HG03457 (cell line): ENCODE measurements around the gene F12.
"Not testable (repeated sequence)": the region's sequence is repeated elsewhere in the genome, so short reads cannot be mapped to it uniquely, and the experiment has no call there.

Experiments
- ATAC-seq: cut with Tn5 transposase; IDR thresholded peaks from one replicate; pipeline ENCODE4 v1.9.1; 2021; ENCODE audit warnings: moderate number of reproducible peaks; ENCODE audit not compliant: unreplicated experiment

Gene F12

DNA sequence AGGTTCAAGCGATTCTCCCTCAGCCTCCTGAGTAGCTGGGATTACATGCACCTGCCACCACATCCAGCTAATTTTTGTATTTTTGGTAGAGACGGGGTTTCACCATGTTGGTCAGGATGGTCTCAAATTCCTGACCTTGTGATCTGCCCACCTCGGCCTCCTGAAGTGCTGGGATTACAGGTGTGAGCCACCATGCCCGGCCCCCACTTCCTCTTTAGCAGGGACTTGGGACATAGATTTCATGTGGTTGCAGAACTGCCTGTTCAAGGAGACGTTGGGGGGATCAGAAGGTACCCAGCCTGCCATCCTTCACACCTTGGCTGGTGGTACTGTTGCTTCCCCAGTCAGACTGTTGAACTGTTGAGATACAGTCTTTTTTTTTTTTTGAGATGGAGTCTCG, 7.7 kb upstream of the F12 start:
- not testable (repeated sequence) for ATAC-seq

DNA sequence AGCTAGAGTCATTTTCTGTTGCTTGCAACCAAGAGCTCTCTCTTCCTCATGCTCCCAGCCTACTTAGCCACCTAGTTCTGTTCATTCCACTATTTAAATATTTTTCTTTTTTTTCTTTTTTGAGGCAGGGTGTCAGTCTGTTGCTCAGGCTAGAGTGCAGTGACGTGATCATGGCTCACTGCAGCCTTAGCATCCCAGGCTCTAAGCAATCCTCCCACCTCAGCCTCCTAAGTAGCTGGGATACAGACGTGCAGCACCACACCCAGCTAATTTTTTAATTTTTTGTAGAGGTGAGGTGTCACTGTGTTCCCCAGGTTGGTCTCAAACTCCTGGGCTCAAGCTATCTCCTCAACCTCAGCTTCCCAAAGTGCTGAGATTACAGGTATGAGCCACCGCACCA, 5.1 kb upstream of the F12 start:
- no peak for ATAC-seq

GRCh38 chr5:177412603-177413233, 3.4 kb upstream of the F12 start:
- no peak for ATAC-seq

- no peak for ATAC-seq
Observed at GRCh38 chr5:177410575-177410974, 1.2 kb upstream of the F12 start.

DNA sequence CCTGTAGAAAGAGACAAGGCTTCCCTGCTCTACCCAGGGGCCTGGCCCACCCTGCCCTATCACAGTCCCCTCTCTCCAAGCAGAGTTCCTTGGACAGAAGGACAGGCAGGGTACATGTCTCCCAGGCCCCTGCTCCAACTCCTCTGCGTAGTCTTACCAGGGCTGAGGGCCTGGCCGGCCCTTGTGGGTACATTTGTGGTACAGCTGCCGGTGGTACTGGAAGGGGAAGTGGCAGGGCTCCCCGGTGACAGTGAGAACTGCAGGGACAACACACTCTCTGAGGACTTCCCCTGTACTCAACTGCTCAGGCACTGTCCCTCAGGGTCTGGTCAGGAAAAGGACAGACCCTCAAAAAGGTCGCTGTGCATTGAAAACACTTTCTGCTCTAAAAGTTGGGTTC, 3.6 kb downstream of the F12 start:
- ATAC-seq = no peak

DNA sequence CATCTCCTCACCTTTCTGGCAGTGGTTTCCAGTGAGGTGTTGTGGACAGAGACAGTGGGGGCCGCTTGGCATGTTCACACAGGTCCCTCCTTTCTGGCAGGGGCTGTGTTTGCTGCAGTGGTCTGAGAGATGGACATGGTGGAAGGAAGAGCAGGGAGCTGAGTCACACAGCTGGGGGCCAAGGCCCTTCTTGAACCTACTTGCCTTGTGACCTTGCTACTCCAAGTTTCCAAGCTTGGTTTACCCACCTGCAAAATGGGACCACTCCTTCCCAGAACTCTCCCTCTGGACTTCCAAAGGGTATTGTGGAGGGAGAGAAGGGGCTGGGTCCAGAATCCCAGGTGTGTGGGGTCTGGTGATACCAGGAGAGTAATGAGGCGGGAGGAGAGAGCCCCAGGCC, 4.1 kb downstream of the F12 start:
- ATAC-seq = no peak

GRCh38 chr5:177404641-177405179, 4.7 kb downstream of the F12 start:
- ATAC-seq = no peak

DNA sequence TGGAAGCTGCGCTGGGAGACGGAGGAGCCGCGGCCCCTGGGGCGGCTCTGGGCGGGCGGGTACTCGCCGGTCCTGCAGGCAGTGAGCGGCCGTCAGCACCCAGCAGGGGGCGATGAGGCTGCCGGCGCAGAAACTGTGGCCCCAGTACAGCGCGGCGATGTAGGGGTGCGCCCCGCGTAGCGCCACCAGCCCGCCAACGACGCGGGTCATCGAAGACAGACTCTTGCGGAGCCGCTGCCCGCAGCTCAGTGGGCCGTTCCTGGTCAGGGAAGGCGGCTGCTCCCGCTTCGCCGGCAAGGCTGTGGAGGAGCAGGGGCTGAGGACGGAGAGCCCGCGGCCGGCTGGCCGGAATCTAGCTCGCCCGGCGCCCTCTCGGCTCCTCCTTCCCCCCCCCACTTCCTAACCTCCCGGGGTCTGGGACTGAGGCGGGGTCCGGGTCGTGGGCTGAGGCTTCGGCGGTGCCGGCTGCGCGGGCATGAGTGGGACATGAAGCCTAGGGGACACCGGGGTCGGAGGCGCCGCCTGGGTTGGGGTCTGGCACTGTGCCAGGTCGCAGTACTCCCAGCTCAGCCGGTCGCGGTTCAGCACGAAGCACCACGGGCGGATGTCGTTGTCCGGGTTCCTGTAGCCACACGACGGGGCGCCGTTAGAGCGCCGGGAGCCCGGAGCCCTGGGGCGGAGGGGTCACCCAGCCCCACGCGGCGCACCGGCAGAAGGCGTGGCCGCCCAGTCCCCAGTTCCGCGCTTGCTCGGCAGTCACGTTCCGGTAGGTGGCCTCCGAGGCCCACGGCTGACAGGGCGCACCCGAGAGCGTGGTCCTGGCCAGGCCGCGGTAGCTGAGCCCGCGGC, 5.3 kb downstream of the F12 start:
- ATAC-seq = peak; percentile 61

DNA sequence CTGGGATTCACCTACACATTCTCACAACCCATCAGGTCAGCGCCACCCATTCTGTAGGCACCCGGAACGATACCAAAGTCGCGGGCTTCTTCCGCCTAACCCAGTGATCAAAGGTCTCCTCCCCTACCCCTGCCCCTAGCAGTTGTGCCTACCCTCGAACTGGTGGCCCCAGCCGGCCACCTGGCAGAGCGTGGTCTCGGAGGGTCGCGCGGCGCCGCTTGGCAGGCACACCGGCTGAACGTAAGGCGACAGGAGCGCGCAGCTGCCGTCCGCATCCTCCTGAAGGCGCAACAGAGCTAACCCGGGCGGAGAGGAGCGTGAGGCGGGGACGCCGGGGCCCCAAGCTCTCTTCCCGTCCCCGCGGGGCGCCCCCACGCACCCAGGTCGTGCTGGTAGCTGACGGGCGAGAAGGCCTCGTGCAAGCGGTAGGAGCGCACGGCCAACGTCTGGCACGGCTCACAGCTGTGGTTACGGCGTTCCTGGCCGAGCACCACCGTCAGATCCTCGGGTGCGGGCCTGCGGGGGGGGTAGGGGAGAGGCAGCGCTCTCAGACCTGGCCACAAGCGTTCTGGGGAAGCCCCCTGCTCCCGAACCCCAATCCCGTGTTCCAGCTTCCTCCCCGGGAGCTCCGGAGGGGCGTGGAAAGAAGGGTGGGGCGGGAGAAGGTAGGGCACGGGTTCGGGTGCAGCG, 6.1 kb downstream of the F12 start:
- peak; percentile 7 for ATAC-seq

- ATAC-seq = no peak
Observed at GRCh38 chr5:177402271-177403043, 6.9 kb downstream of the F12 start.

- no peak for ATAC-seq
Observed at GRCh38 chr5:177399997-177400868, 9.1 kb downstream of the F12 start, which contains the start of gene PFN3. Gene PFN3 (minus strand): TSS chr5:177400661. CDS start chr5:177400576, 85 bp downstream.

GRCh38 chr5:177397875-177398390, 11.4 kb downstream of the F12 start:
- ATAC-seq = no peak

- ATAC-seq = no peak
Observed at GRCh38 chr5:177396807-177397206, 12.6 kb downstream of the F12 start.

DNA sequence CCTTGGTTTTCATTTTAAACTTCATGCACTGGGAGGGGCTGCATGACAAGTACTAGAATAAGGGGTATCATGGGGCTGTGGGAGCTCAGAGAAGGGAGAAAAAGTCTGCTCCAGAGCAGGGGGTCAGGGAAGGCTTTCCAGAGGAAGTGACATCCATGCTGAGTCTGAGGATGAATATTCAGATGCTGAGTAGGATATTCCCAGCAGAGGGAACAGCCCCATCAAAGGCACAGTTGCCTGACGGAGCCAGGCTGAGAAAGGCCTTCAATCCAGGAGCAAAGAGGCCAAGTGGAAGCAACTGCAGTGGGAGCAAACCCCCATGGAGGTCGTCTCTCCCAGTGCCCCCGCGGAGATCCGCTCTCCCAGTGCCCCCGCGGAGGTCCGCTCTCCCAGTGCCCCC, 13.3 kb downstream of the F12 start:
- ATAC-seq = no peak

GRCh38 chr5:177393990-177394389, 15.4 kb downstream of the F12 start:
- ATAC-seq = no peak

DNA sequence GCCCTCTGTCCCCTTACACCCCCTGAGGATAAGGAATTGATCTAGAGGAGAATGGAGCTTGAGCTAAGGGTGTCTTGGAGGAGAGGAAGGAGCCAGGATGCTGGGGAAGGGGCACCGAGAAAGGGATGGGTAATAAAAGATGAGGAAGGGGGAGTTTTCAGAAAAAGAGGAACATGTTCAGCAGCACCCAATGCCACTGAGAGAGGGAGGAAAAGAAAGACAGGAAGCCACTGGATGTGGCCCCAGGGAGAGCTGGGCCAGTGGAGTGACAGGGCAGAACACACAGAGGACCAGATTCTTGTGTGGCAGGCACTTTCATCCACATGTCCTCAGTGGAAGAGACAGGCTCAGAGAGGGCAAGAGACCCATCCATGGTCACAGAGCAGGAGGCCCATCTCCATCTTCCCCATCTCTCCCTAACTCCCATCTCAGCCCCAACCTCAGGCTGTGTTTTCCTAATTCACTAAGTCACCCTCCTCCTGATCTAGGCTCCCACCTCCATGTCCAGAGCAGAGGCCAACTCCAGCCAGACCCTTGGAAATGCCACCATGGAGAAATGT, 16.1 kb downstream of the F12 start:
- ATAC-seq = no peak

GRCh38 chr5:177392765-177393164, 16.6 kb downstream of the F12 start:
- ATAC-seq = no peak

GRCh38 chr5:177390363-177391300, 18.7 kb downstream of the F12 start:
- no peak for ATAC-seq
